Activated CD4-positive, alpha-beta T cell treated with anti-CD3 and anti-CD28 coated beads for 48 hours (primary cell): ENCODE measurements around the gene IKZF2.

ENCODE experiments used
- DNase-seq: peaks from one replicate; pipeline ENCODE4 v3.0.0-alpha.2; 2020

Gene IKZF2

GRCh38 chr2:212994976-212995375 is 156.4 kb downstream of the IKZF2 start:
- no peak for DNase-seq

GRCh38 chr2:212991120-212991519 is 160.3 kb downstream of the IKZF2 start:
- no peak for DNase-seq

GRCh38 chr2:212990697-212991096 is 160.7 kb downstream of the IKZF2 start:
- no peak for DNase-seq

GRCh38 chr2:212987492-212987891 is 163.9 kb downstream of the IKZF2 start:
- no peak for DNase-seq

- DNase-seq: no peak
These were observed 167.3 kb downstream of the IKZF2 start for GRCh38 chr2:212984129-212984528.

- no peak for DNase-seq
These were observed 171.6 kb downstream of the IKZF2 start for GRCh38 chr2:212979799-212980198.

GRCh38 chr2:212979046-212979612 is 172.3 kb downstream of the IKZF2 start:
- DNase-seq: no peak

- no peak for DNase-seq
These were observed 174.3 kb downstream of the IKZF2 start for GRCh38 chr2:212977152-212977551.

GRCh38 chr2:212975333-212975732 is 176.1 kb downstream of the IKZF2 start:
- no peak for DNase-seq

GRCh38 chr2:212974692-212975091 is 176.7 kb downstream of the IKZF2 start:
- DNase-seq: no peak

- DNase-seq: no peak
These were observed 178.1 kb downstream of the IKZF2 start for GRCh38 chr2:212973347-212973746.

- no peak for DNase-seq
These were observed 181.3 kb downstream of the IKZF2 start for GRCh38 chr2:212970132-212970531.

GRCh38 chr2:212968284-212969081 is 182.9 kb downstream of the IKZF2 start:
- peak; percentile 12 for DNase-seq

GRCh38 chr2:212966884-212967283 is 184.5 kb downstream of the IKZF2 start:
- DNase-seq: no peak

- DNase-seq: no peak
These were observed 188.7 kb downstream of the IKZF2 start for GRCh38 chr2:212962691-212963090.

GRCh38 chr2:212961255-212961654 is 190.2 kb downstream of the IKZF2 start:
- DNase-seq: no peak

GRCh38 chr2:212960336-212960735 is 191.1 kb downstream of the IKZF2 start:
- no peak for DNase-seq

- DNase-seq: no peak
These were observed 191.8 kb downstream of the IKZF2 start for GRCh38 chr2:212959471-212960117.

GRCh38 chr2:212958757-212959295 is 192.6 kb downstream of the IKZF2 start:
- DNase-seq: no peak

GRCh38 chr2:212958133-212958532 is 193.3 kb downstream of the IKZF2 start:
- no peak for DNase-seq

GRCh38 chr2:212957624-212958023 is 193.8 kb downstream of the IKZF2 start:
- DNase-seq: no peak

- no peak for DNase-seq
These were observed 194.5 kb downstream of the IKZF2 start for GRCh38 chr2:212956665-212957607.
